Body of pancreas (tissue), 4 donors: Measurements from ENCODE around the gene BRD3OS. TPM values are rescaled to one million over a fixed set of nuclear protein-coding genes. Genes with fewer than 3 reads are reported as not detected.
A peak's percentile ranks its signal among the peaks of the same experiment; 100 is the strongest.
"Not testable (repeated sequence)": the region's sequence is repeated elsewhere in the genome, so short reads cannot be mapped to it uniquely, and the experiment has no call there.

Experiments
- ATAC-seq: fragments of 150-250 bp; one replicate; pipeline ENCODE4 v1.9.1; 2016
- DNase-seq, 4 donors: peaks; one replicate each; pipeline ENCODE4 v3.0.0-alpha.2; 2019
- H3K27ac ChIP-seq, 4 donors: fragments of 200-600 bp; sonication (generic); 1 replicate in 3 of 4; 2 replicates in 1 of 4; pipeline versions ENCODE4 v1.5.1 to v1.6.1; 2016 to 2019; ENCODE audit warnings: mild to moderate bottlenecking in 1 of 4, mixed read lengths in 1 of 4, moderate library complexity in 1 of 4
- H3K27me3 ChIP-seq, 2 donors: fragments of 200-600 bp; sonication (generic); one replicate each; pipeline ENCODE4 v1.6.0; 2016; ENCODE audit warnings: mild to moderate bottlenecking in 1 of 2
- H3K36me3 ChIP-seq, 2 donors: fragments of 200-600 bp; sonication (generic); replicated peaks in 1 of 2; 2 replicates each; pipeline ENCODE4 v1.5.1; 2016; ENCODE audit warnings: low read depth in 2 of 2; ENCODE audit not compliant: insufficient read depth in 1 of 2
- H3K4me1 ChIP-seq: fragments of 200-600 bp; sonication (generic); one replicate; pipeline ENCODE4 v1.6.0; 2016
- H3K4me3 ChIP-seq, 2 donors: fragments of 200-600 bp; sonication (generic); 1 replicate in 1 of 2; 2 replicates in 1 of 2; pipeline ENCODE4 v1.5.1; 2016 to 2019
- H3K9me3 ChIP-seq, 3 donors: fragments of 200-600 bp; sonication (generic); 1 replicate in 2 of 3; 2 replicates in 1 of 3; pipeline ENCODE4 v1.5.1; 2016
- CTCF ChIP-seq, 7 experiments: fragments of 450-650 bp in 4 of 7; fragments of 200-600 bp in 3 of 7; sonication (generic) in 3 of 7; IDR thresholded peaks; one replicate each; pipeline ENCODE4 v1.5.1; 2016 to 2019; ENCODE audit warnings: antibody characterized with exemption in 7 of 7
- POLR2A ChIP-seq, 3 donors: fragments of 450-650 bp; IDR thresholded peaks; one replicate each; pipeline ENCODE4 v1.6.1; 2016; ENCODE audit warnings: antibody characterized with exemption in 3 of 3, mild to moderate bottlenecking in 2 of 3
- WGBS, 2 donors: methylation state at CpG; one replicate each; pipeline ENCODE4 v1.1.5; 2017; 5-methylcytosine and 5-hydroxymethylcytosine counted together
- intact Hi-C: fragments of 100-400 bp; cut with DNase I; formaldehyde crosslinking; loops from one replicate; pipeline ENCODE4 v1.15.1; 2023
- total RNA-seq, 2 donors: library from RNA; depleted of rRNA; stranded (reverse); fragments of >200 nt; gene quantifications; one replicate each; pipeline ENCODE4 v1.1.0, GENCODE V29; 2016

BRD3OS gene
- total RNA-seq, 2 donors from 2014 or later: 7.3 to 9.6 TPM

DNA sequence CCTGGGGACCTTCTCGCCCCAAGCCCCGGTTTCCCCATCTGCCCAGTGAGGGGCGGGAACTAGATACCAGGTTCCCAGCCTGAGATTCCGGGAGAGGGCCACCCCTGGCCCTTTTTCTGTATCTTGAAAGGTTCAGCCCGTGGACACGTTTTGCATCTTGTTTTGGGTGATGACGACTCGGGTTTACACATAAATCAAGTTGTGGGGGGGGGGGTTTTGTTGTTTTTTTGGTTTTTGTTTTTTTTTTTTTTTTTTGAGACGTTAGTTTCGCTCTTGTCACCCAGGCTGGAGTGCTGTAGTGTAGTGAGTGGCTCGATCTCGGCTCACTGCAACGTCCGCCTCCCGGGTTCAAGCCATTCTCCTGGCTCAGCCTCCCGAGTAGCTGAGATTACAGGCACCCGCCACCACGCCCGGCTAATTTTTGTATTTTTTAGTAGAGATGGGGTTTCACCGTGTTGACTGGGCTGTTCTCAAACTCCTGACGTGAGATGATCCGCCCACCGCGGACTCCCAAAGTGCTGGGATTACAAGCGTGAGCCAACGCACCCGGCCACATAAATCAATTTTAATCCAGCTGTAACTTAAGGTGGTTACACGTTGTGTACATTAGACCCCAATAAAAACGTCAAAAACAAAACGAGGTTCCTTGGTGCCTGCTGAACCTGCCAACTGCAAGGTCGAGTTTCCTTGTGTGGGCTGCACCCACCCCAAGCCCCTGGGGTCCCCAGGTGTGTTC, 43.6 kb downstream of the BRD3OS start:
- H3K27me3 ChIP-seq: no peaks in the 10 kb centered on the region
- DNase-seq: peak in 1 of 4 donors; percentile 15
- ATAC-seq: peak; percentile 4
- peaks cover 30% of the 10 kb centered on the region for H3K4me1 ChIP-seq
- peak overlapping the region; percentile 57 to 98 (median 95) for H3K27ac ChIP-seq
- no peaks in the 10 kb centered on the region for H3K36me3 ChIP-seq
- H3K4me3 ChIP-seq: peak overlapping the region in 1 of 2 donors; percentile 59
- 6 to 7% methylated on average over 23 to 31 of the region's 31 CpGs for WGBS, 2 donors
- intact Hi-C loops: no loop called here
- peak in 1 of 7 experiments; percentile 1 for TF ChIP-seq CTCF (IDR thresholded peaks at IDR 0.05)
- peak in 2 of 3 donors; percentile 64 to 66 for TF ChIP-seq POLR2A (IDR thresholded peaks at IDR 0.05)
- H3K9me3 ChIP-seq: no peaks in the 10 kb centered on the region

DNA sequence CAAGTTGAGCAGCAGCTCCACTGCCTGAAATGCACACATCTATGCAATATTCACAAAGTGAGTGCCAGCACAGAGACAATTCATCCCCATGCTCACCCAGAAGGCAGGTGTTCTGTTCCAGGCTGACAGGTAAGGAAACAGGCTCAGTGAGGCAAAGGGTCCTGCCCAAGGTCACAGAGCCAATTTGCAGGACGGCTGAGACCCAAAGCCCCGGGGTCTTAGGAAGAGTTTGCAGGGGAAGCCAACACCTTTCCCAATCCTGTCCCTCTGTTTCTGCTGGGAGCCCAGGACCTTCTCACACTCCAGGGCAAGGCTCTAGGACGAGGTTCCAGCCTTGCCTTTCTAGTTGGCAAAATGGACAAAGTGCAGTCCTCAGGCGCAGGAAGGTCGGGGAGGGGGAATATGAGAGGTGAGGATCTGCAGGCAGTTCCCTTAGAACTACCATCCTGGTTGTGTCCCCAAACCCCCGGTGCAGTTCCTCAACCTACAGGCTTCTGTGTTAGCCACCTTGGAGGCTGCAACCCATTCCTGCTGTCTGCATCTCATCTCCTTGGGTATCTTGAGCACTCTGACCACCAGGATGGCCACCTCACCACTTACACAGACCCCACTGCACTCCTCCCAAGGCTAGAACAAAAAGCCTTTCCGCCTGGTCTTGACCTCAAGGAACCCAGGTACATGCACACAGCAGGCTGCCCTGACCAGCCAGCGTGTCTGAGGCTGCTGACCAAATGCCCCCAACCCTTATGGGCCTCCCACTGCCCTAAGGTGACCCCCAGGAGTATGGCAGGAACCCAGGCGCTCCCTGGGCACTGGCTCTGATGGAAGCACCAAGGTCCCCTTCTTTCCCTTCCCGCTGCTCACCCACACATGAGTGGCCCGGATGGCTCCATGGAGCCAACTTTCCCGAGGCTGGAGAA, 44.5 kb downstream of the BRD3OS start:
- intact Hi-C loops: no loop called here
- H3K27ac ChIP-seq: no peak overlapping the region
- H3K36me3 ChIP-seq: no peaks in the 10 kb centered on the region
- 61 to 64% methylated on average over 10 to 12 of the region's 12 CpGs for WGBS, 2 donors
- H3K4me3 ChIP-seq: no peak overlapping the region
- peaks cover 26% of the 10 kb centered on the region for H3K4me1 ChIP-seq
- TF ChIP-seq POLR2A (IDR thresholded peaks at IDR 0.05) (no peak), CTCF (IDR thresholded peaks at IDR 0.05) (no peak)
- DNase-seq: no peak
- no peaks in the 10 kb centered on the region for H3K27me3 ChIP-seq
- ATAC-seq: no peak
- H3K9me3 ChIP-seq: no peaks in the 10 kb centered on the region

DNA sequence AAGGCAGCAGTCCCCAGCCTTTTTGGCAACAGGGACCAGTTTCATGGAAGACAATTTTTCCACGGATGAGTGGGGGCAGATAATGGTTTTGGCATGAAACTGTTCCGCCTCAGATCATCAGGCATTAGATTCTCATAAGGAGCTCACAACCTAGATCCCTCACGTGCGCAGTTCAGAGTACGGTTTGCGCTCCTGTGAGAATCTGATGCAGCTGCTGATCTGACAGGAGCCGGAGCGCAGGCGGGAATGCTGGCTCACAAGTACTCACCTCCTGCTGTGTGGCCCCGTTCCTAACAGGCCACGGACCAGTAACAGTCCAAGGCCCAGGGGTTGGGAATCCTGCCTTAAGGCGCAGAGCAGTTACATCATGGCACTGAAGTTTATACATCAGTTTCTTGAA, 45.9 kb downstream of the BRD3OS start:
- WGBS, 2 donors: 90 to 92% methylated on average over 7 to 12 of the region's 12 CpGs
- DNase-seq (no peak), ATAC-seq (no peak)
- no peak for TF ChIP-seq CTCF (IDR thresholded peaks at IDR 0.05)
- peaks cover 12% of the 10 kb centered on the region for H3K4me1 ChIP-seq
- no peaks in the 10 kb centered on the region for H3K9me3 ChIP-seq
- H3K27me3 ChIP-seq: no peaks in the 10 kb centered on the region
- H3K36me3 ChIP-seq: no peaks in the 10 kb centered on the region
- H3K27ac ChIP-seq: no peak overlapping the region
- H3K4me3 ChIP-seq: no peak overlapping the region
- intact Hi-C loops: no loop called here

DNA sequence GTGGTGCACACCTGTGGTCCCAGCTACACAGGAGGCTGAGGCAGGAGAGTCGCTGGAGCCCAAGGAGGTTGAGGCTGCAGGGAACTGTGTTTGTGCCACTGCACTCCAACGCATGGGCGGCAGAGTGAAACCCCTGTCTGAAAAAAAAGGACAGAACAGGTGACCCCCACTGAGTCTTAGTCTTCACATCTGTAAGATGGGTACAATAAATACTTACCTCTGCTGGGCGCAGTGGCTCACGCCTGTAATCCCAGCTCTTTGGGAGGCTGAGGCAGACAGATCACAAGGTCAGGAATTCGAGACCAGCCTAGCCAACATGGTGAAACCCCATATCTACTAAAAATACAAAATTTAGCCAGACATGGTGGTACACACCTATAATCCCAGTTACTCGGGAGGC, 47.4 kb downstream of the BRD3OS start:
- H3K4me3 ChIP-seq, H3K27me3 ChIP-seq, H3K9me3 ChIP-seq, DNase-seq, intact Hi-C loops, ATAC-seq, H3K4me1 ChIP-seq, H3K27ac ChIP-seq, H3K36me3 ChIP-seq: not testable (repeated sequence)
- WGBS, 2 donors: 85 to 87% methylated on average over 5 to 7 of the region's 7 CpGs

GRCh38 chr9:134073500-134073899, 48.2 kb downstream of the BRD3OS start:
- Histone ChIP-seq H3K27ac (peak overlapping the region in 1 of 4 donors; percentile 8), H3K9me3 (no peaks in the 10 kb centered on the region), H3K4me3 (no peak overlapping the region), H3K27me3 (no peaks in the 10 kb centered on the region), H3K36me3 (no peaks in the 10 kb centered on the region), H3K4me1 (peaks cover 7% of the 10 kb centered on the region)
- no peak for ATAC-seq
- intact Hi-C loops: no loop called here
- no peak for DNase-seq
- TF ChIP-seq POLR2A (IDR thresholded peaks at IDR 0.05): no peak
- TF ChIP-seq CTCF (IDR thresholded peaks at IDR 0.05): no peak
- WGBS, 2 donors: 57 to 62% methylated on average over 6 of the region's 6 CpGs

DNA sequence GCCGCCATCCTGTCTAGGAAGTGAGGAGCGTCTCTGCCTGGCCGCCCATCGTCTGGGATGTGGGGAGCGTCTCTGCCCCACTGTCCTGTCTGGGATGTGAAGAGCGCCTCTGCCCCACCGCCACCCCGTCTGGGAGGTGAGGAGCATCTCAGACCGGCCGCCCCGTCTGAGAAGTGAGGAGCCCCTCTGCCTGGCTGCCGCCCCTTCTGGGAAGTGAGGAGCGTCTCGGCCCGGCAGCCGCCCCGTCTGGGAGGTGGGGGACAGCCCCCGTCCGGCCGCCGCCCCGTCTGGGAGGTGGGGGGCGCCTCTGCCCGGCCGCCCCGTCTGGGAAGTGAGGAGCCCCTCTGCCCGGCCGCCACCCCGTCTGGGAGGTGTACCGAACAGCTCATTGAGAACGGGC, 50.4 kb downstream of the BRD3OS start:
- DNase-seq, H3K4me3 ChIP-seq, H3K27ac ChIP-seq, H3K27me3 ChIP-seq, ATAC-seq, H3K9me3 ChIP-seq, H3K4me1 ChIP-seq, H3K36me3 ChIP-seq, intact Hi-C loops: not testable (repeated sequence)
- WGBS, 2 donors: 87 to 90% methylated on average over 21 to 29 of the region's 31 CpGs
